Endothelial cell of umbilical vein (primary cell): ENCODE data around the gene SPECC1L. TPM values are rescaled to one million over a fixed set of nuclear protein-coding genes. Genes with fewer than 3 reads are reported as not detected.

ENCODE experiments used
- BruUV-seq: library from RNA; stranded (reverse); fragments of 400-500 nt; replicated peaks from 2 replicates; lab custom pipeline; 2021; lab: Mats Ljungman, UMichigan
- CTCF ChIA-PET: fragments of 300-600, 350-600 bp; sonication (Branson Sonifier 250); formaldehyde crosslinking; loops from one replicate; lab custom pipeline; 2021; ENCODE audit warnings: antibody characterized with exemption, inconsistent platforms; lab: Charles Lee
- POLR2A ChIA-PET: fragments of 300-600, 350-600 bp; sonication (Branson Sonifier 250); formaldehyde crosslinking; loops from one replicate; lab custom pipeline; 2021; ENCODE audit warnings: antibody characterized with exemption, inconsistent platforms; lab: Charles Lee
- DNase-seq: peaks from one replicate; pipeline ENCODE4 v3.0.0-alpha.2; 2011; ENCODE audit warnings: low read depth, low spot score
- FAIRE-seq: peaks from 2 replicates; lab custom pipeline; 2011; peaks lifted over from hg19 to GRCh38; lab: Jason Lieb, UNC
- H2AFZ ChIP-seq: 2 replicates; pipeline ENCODE4 v1.6.0; 2012; ENCODE audit warnings: low read depth, low read length, control low read depth, inconsistent platforms
- H3K27ac ChIP-seq: 2 replicates; pipeline ENCODE4 v1.5.1; 2011; ENCODE audit warnings: low read depth, mild to moderate bottlenecking, control low read depth, low read length, moderate library complexity; ENCODE audit not compliant: insufficient read depth
- H3K27me3 ChIP-seq, 2 experiments: 2 replicates each; pipeline versions ENCODE4 v1.6.0 to v1.6.1; 2011; ENCODE audit warnings: low read length in 2 of 2, mixed read lengths in 1 of 2; ENCODE audit not compliant: control insufficient read depth in 2 of 2, insufficient read depth in 2 of 2
- H3K36me3 ChIP-seq, 2 experiments: 2 replicates in 1 of 2; 3 replicates in 1 of 2; pipeline ENCODE4 v1.5.1; 2011; ENCODE audit warnings: low read length in 2 of 2, mild to moderate bottlenecking in 1 of 2, moderate library complexity in 1 of 2; ENCODE audit not compliant: control insufficient read depth in 2 of 2, insufficient read depth in 2 of 2; ENCODE audit errors: extremely low read depth in 1 of 2
- H3K4me1 ChIP-seq: 3 replicates; pipeline ENCODE4 v1.5.1; 2011; ENCODE audit warnings: mild to moderate bottlenecking, low read length; ENCODE audit not compliant: control insufficient read depth, insufficient read depth; ENCODE audit errors: extremely low read depth
- H3K4me2 ChIP-seq: 2 replicates; pipeline ENCODE4 v1.6.1; 2011; ENCODE audit warnings: low read length, control low read depth, mixed read lengths; ENCODE audit not compliant: insufficient read depth
- H3K4me3 ChIP-seq, 3 experiments: fragments of 200-600 bp in 1 of 3; sonication (generic), shearing (Covaris generic) in 1 of 3; replicated peaks in 1 of 3; 2 replicates each; pipeline ENCODE4 v1.5.1; 2011 to 2016; ENCODE audit warnings: control low read depth in 3 of 3, low read length in 3 of 3, mild to moderate bottlenecking in 2 of 3, inconsistent platforms in 1 of 3, low read depth in 1 of 3, moderate library complexity in 1 of 3; ENCODE audit not compliant: insufficient read depth in 1 of 3
- H3K79me2 ChIP-seq: 2 replicates; pipeline ENCODE4 v1.6.0; 2012; ENCODE audit warnings: low read length, inconsistent platforms; ENCODE audit not compliant: control insufficient read depth, insufficient read depth
- H3K9ac ChIP-seq: replicated peaks from 2 replicates; pipeline ENCODE3; 2011; ENCODE audit warnings: low read length, control low read depth; ENCODE audit not compliant: insufficient read depth; ENCODE audit errors: extremely low read depth
- H3K9me1 ChIP-seq: replicated peaks from 3 replicates; pipeline ENCODE4 v1.6.0; 2011; ENCODE audit warnings: mild to moderate bottlenecking, low read length; ENCODE audit not compliant: control insufficient read depth, insufficient read depth; ENCODE audit errors: extremely low read depth
- H3K9me3 ChIP-seq: replicated peaks from 2 replicates; pipeline ENCODE4 v1.5.1; 2012; ENCODE audit warnings: low read length, inconsistent platforms; ENCODE audit not compliant: control insufficient read depth, insufficient read depth
- H4K20me1 ChIP-seq: replicated peaks from 2 replicates; pipeline ENCODE3; 2011; ENCODE audit warnings: mild to moderate bottlenecking, low read length; ENCODE audit not compliant: control insufficient read depth, insufficient read depth; ENCODE audit errors: extremely low read depth
- CTCF ChIP-seq, 2 donors: IDR thresholded peaks; 1 replicate in 1 of 2; 2 replicates in 1 of 2; pipeline ENCODE4 v1.5.1; 2011; ENCODE audit warnings: low read length in 2 of 2, mild to moderate bottlenecking in 2 of 2, moderate library complexity in 2 of 2, control low read depth in 1 of 2, inconsistent platforms in 1 of 2, low read depth in 1 of 2; ENCODE audit not compliant: insufficient read depth in 1 of 2; ENCODE audit errors: extremely low read depth in 1 of 2
- EZH2 ChIP-seq: IDR thresholded peaks from 2 replicates; pipeline ENCODE4 v1.6.1; 2012; ENCODE audit warnings: borderline replicate concordance, low read depth, mild to moderate bottlenecking, moderate library complexity, low read length, inconsistent platforms; ENCODE audit not compliant: severe bottlenecking
- FOS ChIP-seq: IDR thresholded peaks from 2 replicates; pipeline ENCODE4 v1.6.1; 2011; ENCODE audit warnings: mild to moderate bottlenecking, low read length, moderate library complexity, borderline replicate concordance; ENCODE audit not compliant: insufficient read depth
- GATA2 ChIP-seq: IDR thresholded peaks from 2 replicates; pipeline ENCODE4 v1.7.0; 2011; ENCODE audit warnings: low read depth, mild to moderate bottlenecking, moderate library complexity, mixed read lengths, low read length; ENCODE audit not compliant: insufficient read length, insufficient read depth
- JUN ChIP-seq: IDR thresholded peaks from 2 replicates; pipeline ENCODE4 v1.6.1; 2011; ENCODE audit warnings: borderline replicate concordance, low read depth; ENCODE audit not compliant: insufficient read length, insufficient read depth
- MYC ChIP-seq: IDR thresholded peaks from one replicate; pipeline ENCODE4 v1.6.1; 2011; ENCODE audit warnings: mild to moderate bottlenecking, low read depth, low read length
- POLR2A ChIP-seq: IDR thresholded peaks from 2 replicates; pipeline ENCODE4 v1.6.1; 2012; ENCODE audit warnings: low read depth, mild to moderate bottlenecking, control low read depth, low read length
- POLR2AphosphoS5 ChIP-seq: IDR thresholded peaks from 2 replicates; pipeline ENCODE4 v1.6.1; 2012; ENCODE audit warnings: low read depth, mild to moderate bottlenecking, control low read depth, low read length, moderate library complexity; ENCODE audit not compliant: insufficient read depth
- dilution Hi-C: fragments of 300-500 bp; cut with MboI; formaldehyde crosslinking; loops from one replicate; pipeline ENCODE4 v1.15.0; 2019; ENCODE audit warnings: low sequenced_read_pairs; ENCODE audit not compliant: extremely low pct_ligation_motif_present
- intact Hi-C: fragments of 100-400 bp; cut with micrococcal nuclease; formaldehyde crosslinking; loops from one replicate; pipeline ENCODE4 v1.10.0; 2022
- polyA plus RNA-seq, 4 experiments: library from polyadenylated mRNA; depleted of rRNA in 3 of 4; stranded (reverse) in 3 of 4; unstranded in 1 of 4; fragments of >200 nt; gene quantifications; 2 replicates each; pipeline versions ENCODE4 v1.2.1 to v1.2.3, GENCODE V29; 2011 to 2012; ENCODE audit warnings: missing spikeins in 1 of 4
- total RNA-seq: library from RNA; stranded (reverse); gene quantifications from 2 replicates; pipeline ENCODE4 v1.2.3, GENCODE V29; 2021
- TF ChIP-seq, protein P1 (sequence below): IDR thresholded peaks from 2 replicates; pipeline ENCODE4 v1.6.1; 2011; ENCODE audit not compliant: insufficient read depth, insufficient read length

The SPECC1L gene
- total and polyA plus RNA-seq, 2 donors (not counting 3 experiments of a cell fraction or from before 2014, with no cell fraction given) = 22.8 to 79.3 TPM

DNA sequence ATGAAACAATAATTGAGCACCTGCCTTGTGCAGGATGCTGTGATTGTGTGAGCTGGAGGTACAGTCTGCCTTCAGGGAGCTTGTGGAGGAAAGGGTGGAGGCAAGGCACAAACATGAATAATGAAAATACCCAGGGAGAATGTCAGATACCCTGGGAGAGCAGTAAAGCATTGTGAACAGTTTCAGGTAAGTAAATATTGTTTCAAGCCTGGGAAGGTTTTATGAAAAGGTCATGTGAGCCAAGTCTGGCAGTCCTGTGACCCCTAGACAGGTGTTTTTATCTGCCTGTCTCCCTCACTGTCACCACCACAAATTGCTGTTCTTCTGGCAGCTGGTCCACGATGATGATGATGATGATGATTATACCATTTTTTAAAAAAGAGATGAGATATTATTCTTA, 32.0 kb downstream of the SPECC1L start:
- H3K9me1 ChIP-seq = no peaks in the 10 kb centered on the region
- FAIRE-seq (no peak), DNase-seq (no peak)
- CTCF ChIA-PET = interaction anchor here (0.5 to 1.4 kb wide), 3 partner anchors 19 to 226 kb away, joined by 3 read pairs; no protein-coding TSS in a partner anchor
- H3K36me3 ChIP-seq = no peaks in the 10 kb centered on the region
- intact Hi-C loops = loop anchor here (2.0 kb wide), 1 partner anchor 32 kb away; the partner anchor contains the start of gene SPECC1L
- H3K79me2 ChIP-seq = peaks cover 49% of the 10 kb centered on the region
- no peaks in the 10 kb centered on the region for H4K20me1 ChIP-seq
- H3K4me3 ChIP-seq = no peak overlapping the region
- H3K9me3 ChIP-seq = no peaks in the 10 kb centered on the region
- peak overlapping the region; percentile 39 for H3K27ac ChIP-seq
- dilution Hi-C loops = no loop called here
- POLR2A ChIA-PET = no interaction called here
- H3K9ac ChIP-seq = no peak overlapping the region
- TF ChIP-seq GATA2 = no peak
- no peak for TF ChIP-seq FOS
- TF ChIP-seq MYC = no peak
- TF ChIP-seq, protein P1, sequence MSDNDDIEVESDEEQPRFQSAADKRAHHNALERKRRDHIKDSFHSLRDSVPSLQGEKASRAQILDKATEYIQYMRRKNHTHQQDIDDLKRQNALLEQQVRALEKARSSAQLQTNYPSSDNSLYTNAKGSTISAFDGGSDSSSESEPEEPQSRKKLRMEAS = no peak
- no peak for TF ChIP-seq JUN
- TF ChIP-seq EZH2 = no peak
- TF ChIP-seq POLR2A = no peak
- TF ChIP-seq CTCF (IDR thresholded peaks at IDR 0.05; ENCODE audit: extremely low read depth in 1 of 2, insufficient read depth in 1 of 2, low read depth in 1 of 2, low read length in 2 of 2) = no peak
- TF ChIP-seq POLR2AphosphoS5 = no peak
- no peaks in the 10 kb centered on the region for H3K27me3 ChIP-seq
- H3K4me1 ChIP-seq = peaks cover 39% of the 10 kb centered on the region
- BruUV-seq = no TSS peak
- no peak overlapping the region for H2AFZ ChIP-seq
- peak overlapping the region; percentile 19 for H3K4me2 ChIP-seq
